Measurements from ENCODE around the gene RIMKLA.

RIMKLA gene

DNA sequence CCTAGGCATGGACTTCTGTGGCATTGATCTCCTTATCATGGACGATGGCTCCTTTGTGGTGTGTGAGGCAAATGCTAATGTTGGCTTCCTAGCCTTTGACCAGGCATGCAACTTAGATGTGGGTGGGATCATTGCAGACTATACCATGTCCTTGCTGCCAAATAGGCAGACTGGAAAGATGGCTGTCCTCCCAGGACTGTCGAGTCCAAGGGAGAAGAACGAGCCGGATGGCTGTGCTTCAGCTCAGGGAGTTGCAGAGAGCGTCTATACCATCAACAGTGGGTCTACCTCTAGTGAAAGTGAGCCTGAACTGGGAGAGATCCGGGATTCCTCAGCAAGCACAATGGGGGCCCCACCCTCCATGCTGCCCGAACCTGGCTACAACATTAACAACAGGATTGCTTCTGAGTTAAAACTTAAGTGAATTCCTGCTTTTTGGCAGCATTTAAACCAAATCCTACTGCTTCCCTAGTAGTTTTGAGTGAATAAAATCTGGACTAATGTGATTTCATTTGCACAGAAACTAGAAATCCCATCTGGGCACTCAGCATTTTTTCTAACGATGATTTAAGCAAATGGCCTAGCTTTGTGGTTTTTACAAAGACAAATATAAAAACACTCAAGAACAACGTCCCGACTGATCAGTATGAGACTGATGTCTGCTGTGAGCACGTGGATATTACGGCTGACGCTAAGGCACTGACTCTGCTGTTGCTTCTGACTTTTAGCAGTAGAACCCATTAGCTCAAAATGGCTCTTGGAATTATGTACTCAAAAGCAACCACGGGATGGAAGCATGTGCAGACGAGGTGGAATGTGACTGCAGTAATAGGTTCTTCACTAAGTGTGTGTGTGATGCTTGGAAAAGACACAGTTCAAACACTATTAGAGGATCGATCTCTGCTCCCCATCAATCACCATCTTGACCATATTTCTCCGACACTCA is 34.2 kb downstream of the RIMKLA start:
- DNase-seq (ENCODE audit: low read depth, low spot score), result no peak
- TF ChIP-seq, protein P1, sequence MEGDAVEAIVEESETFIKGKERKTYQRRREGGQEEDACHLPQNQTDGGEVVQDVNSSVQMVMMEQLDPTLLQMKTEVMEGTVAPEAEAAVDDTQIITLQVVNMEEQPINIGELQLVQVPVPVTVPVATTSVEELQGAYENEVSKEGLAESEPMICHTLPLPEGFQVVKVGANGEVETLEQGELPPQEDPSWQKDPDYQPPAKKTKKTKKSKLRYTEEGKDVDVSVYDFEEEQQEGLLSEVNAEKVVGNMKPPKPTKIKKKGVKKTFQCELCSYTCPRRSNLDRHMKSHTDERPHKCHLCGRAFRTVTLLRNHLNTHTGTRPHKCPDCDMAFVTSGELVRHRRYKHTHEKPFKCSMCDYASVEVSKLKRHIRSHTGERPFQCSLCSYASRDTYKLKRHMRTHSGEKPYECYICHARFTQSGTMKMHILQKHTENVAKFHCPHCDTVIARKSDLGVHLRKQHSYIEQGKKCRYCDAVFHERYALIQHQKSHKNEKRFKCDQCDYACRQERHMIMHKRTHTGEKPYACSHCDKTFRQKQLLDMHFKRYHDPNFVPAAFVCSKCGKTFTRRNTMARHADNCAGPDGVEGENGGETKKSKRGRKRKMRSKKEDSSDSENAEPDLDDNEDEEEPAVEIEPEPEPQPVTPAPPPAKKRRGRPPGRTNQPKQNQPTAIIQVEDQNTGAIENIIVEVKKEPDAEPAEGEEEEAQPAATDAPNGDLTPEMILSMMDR (IDR thresholded peaks at IDR 0.05; ENCODE audit: low read depth, low read length), result no peak
- in situ Hi-C loops (cut with HindIII; ENCODE audit: low sequenced_read_pairs), result no loop called here

DNA sequence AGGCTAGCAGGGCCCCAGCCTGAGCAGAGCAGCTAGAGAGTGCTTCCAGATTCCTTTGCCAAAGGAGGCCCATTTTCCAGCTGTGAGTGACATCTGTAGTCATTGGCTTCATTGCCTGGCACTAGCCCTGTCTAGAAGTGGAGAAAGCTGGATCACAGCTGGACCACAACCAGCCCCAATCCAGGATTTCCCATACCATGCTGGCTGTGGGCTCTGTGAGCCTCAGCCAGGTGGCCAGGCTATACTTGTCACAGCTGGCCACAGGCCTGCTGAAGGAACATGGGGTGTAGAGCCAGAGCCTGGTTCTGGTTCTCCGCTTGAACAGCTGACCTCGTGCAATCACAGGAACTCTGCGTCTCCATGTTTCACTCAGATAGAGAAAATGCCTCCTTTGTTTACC is 36.6 kb downstream of the RIMKLA start:
- in situ Hi-C loops (cut with HindIII; ENCODE audit: low sequenced_read_pairs), result no loop called here
- H3K4me3 ChIP-seq (ENCODE audit: low read depth, low read length), result no peak overlapping the region
- TF ChIP-seq, protein P1 (IDR thresholded peaks at IDR 0.05; ENCODE audit: low read depth, low read length), result no peak
- no peak for DNase-seq (ENCODE audit: low read depth, low spot score)

More for the DNA sequence above, 34.2 kb downstream of the RIMKLA start:
- no peak overlapping the region for H3K4me3 ChIP-seq (ENCODE audit: low read depth, low read length)

DNA sequence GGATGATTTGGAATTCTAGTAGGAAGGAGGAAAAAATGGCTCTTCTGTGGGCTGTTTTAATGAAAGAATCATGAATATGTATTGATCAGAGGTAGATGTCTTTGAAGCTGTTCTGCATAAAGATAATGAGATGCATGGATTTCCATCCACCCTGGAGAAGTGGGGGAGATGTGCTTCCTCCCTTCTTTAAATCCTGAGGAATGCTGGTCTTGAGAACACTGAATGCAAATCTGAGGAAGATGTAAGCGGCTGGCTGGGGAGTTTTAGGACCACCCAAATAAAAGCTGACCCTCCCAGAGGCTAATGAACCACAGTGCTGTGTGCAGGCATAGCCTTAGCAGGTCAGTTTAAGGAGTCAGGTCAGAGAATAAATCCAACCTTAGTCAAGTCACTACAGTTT is 37.9 kb downstream of the RIMKLA start:
- H3K4me3 ChIP-seq (ENCODE audit: low read depth, low read length), result no peak overlapping the region
- TF ChIP-seq, protein P1 (IDR thresholded peaks at IDR 0.05; ENCODE audit: low read depth, low read length), result no peak
- DNase-seq (ENCODE audit: low read depth, low spot score), result no peak
- in situ Hi-C loops (cut with HindIII; ENCODE audit: low sequenced_read_pairs), result no loop called here

DNA sequence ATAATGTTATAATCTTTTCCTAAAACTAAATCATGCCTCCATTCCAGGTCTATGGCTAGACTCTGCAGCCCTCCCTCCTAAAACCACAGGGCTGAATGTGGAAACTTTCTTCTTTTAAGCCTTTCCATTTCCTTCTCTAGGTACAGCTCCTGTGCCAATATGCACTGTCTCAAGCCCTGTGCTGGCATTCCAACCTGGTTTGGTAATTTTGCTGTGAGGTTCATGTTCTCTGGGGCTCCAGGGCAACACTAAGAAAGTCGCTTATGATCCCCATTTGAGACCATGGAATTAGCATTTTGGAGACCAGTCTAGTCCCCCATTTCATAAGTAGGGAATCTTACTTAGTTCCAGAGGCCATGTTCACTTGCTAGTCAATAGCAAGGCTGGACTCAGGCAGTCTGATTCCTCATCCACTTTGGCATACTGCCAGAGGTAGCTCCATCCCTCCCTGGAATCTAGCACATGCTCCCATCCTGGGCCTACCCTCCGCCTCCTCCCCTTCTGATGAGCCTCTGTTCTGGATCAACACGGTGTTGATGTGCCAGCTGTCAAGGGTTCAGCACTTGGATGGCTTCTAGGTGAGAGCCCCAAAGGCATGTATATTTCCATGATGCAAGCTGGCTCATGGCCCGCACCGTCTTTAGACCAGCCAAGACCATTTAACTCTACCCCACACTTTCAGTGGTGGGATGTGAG is 38.7 kb downstream of the RIMKLA start:
- in situ Hi-C loops (cut with HindIII; ENCODE audit: low sequenced_read_pairs), result no loop called here
- no peak for DNase-seq (ENCODE audit: low read depth, low spot score)
- no peak overlapping the region for H3K4me3 ChIP-seq (ENCODE audit: low read depth, low read length)
- TF ChIP-seq, protein P1 (IDR thresholded peaks at IDR 0.05; ENCODE audit: low read depth, low read length), result no peak

DNA sequence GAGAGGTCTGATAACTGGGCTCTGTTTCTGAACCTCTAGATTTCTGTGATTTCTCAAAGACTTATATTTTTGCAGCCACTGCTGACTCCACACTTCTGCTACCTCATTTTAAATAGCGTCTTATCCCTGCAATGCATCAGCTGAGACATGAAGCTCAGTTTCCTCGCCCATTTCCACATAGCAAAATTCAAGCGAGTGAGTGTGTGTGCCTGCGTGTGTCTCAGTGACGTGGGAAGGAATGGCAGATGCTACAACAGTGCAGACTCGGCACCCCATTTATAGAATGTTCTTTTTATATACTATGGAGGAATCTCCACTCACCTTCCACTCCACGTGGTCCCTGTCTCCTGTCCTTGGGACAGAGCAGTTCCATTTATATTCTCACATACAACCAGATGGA is 39.5 kb downstream of the RIMKLA start:
- TF ChIP-seq, protein P1 (IDR thresholded peaks at IDR 0.05; ENCODE audit: low read depth, low read length), result no peak
- no peak overlapping the region for H3K4me3 ChIP-seq (ENCODE audit: low read depth, low read length)
- in situ Hi-C loops (cut with HindIII; ENCODE audit: low sequenced_read_pairs), result no loop called here
- no peak for DNase-seq (ENCODE audit: low read depth, low spot score)

DNA sequence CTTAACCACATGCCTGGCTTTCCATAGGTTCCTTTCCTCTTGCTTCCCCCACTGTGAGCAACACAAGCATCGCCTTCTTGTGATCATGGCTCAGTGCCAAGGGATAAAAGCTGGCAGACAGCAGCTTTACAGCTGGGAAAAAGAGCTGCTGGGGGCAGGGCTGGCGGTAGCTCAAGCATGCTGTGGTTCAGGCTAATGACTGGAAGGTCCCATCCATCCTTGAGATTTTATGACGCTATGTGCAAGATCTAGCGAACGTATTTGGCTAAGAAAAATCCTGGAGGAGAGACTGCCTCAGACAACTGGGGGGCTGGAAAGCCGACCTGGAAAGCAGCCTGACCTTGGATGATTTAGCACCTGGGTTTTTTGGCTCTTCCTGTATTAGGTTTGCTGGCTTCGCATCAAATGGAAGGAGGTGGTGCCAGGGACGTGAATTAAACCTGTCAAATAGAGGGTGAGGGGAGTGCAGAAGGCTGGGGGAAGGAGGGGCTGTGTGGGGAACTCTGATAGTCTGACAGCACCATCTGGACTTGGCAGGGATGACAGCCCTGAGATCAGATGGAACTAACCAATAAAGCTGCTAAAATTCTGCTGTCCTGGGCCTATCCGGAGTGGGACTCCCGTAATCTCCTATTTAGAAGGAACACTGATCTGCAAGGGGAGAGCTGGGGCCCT is 40.5 kb downstream of the RIMKLA start:
- TF ChIP-seq, protein P1 (IDR thresholded peaks at IDR 0.05; ENCODE audit: low read depth, low read length), result no peak
- peak; percentile 90 for DNase-seq (ENCODE audit: low read depth, low spot score)
- H3K4me3 ChIP-seq (ENCODE audit: low read depth, low read length), result no peak overlapping the region
- in situ Hi-C loops (cut with HindIII; ENCODE audit: low sequenced_read_pairs), result no loop called here

Measured in astrocyte of the spinal cord (primary cell).